B cell (primary cell): ENCODE results near the gene GATAD2A. TPM values are rescaled to one million over a fixed set of nuclear protein-coding genes. Genes with fewer than 3 reads are reported as not detected.

Experiments used
- ATAC-seq: fragments of 200-7000 bp; cut with Tn5 transposase; one replicate; pipeline ENCODE4 v1.10.0; 2021; ENCODE audit warnings: low read depth, mild to moderate bottlenecking, moderate number of reproducible peaks, moderate library complexity
- CTCF ChIA-PET: fragments of 350-600 bp; sonication (Branson Sonifier 250); formaldehyde crosslinking; loops from one replicate; lab custom pipeline; 2021; ENCODE audit warnings: antibody characterized with exemption, inconsistent platforms; lab: Charles Lee
- POLR2A ChIA-PET: fragments of 350-600 bp; sonication (Branson Sonifier 250); formaldehyde crosslinking; loops from one replicate; lab custom pipeline; 2021; ENCODE audit warnings: antibody characterized with exemption; lab: Charles Lee
- DNase-seq: peaks from one replicate; pipeline ENCODE4 v3.0.0; 2013
- H2AFZ ChIP-seq: 2 replicates; pipeline ENCODE4 v1.6.1; 2012; ENCODE audit warnings: mild to moderate bottlenecking, low read depth, low read length; ENCODE audit not compliant: insufficient read depth, poor library complexity, severe bottlenecking
- H3K27ac ChIP-seq, 2 donors: 1 replicate in 1 of 2; 2 replicates in 1 of 2; pipeline ENCODE4 v1.5.1; 2012 to 2013; ENCODE audit warnings: low read length in 2 of 2, mild to moderate bottlenecking in 2 of 2, moderate library complexity in 1 of 2
- H3K27me3 ChIP-seq, 4 experiments: fragments of 200-600 bp in 1 of 4; sonication (generic) in 1 of 4; replicated peaks in 1 of 4; 1 replicate in 2 of 4; 2 replicates in 2 of 4; pipeline versions ENCODE4 v1.6.1 to v1.7.0; 2013 to 2016; ENCODE audit warnings: low read length in 3 of 4, mild to moderate bottlenecking in 2 of 4, mixed read lengths in 1 of 4, moderate library complexity in 1 of 4; ENCODE audit not compliant: insufficient read depth in 4 of 4, control insufficient read depth in 3 of 4; ENCODE audit errors: control extremely low read depth in 1 of 4
- H3K36me3 ChIP-seq, 2 experiments: replicated peaks in 1 of 2; 1 replicate in 1 of 2; 2 replicates in 1 of 2; pipeline versions ENCODE4 v1.6.1 to v1.7.1; 2013; ENCODE audit warnings: low read length in 1 of 2; ENCODE audit not compliant: insufficient read depth in 2 of 2, control insufficient read depth in 1 of 2; ENCODE audit errors: control extremely low read depth in 1 of 2, extremely low read depth in 1 of 2
- H3K4me1 ChIP-seq, 2 donors: fragments of 200-600 bp in 1 of 2; sonication (generic) in 1 of 2; 1 replicate in 1 of 2; 2 replicates in 1 of 2; pipeline versions ENCODE4 v1.5.1 to v1.6.1; 2013 to 2017; ENCODE audit warnings: low read length in 2 of 2; ENCODE audit not compliant: control insufficient read depth in 2 of 2, insufficient read depth in 2 of 2
- H3K4me2 ChIP-seq: replicated peaks from 2 replicates; pipeline ENCODE3; 2012; ENCODE audit warnings: mild to moderate bottlenecking, low read depth, low read length; ENCODE audit not compliant: poor library complexity, severe bottlenecking
- H3K4me3 ChIP-seq, 5 experiments: fragments of 200-600 bp in 1 of 5; sonication (generic) in 1 of 5; 1 replicate in 3 of 5; 2 replicates in 2 of 5; pipeline versions ENCODE4 v1.5.1 to v1.7.0; 2011 to 2016; ENCODE audit warnings: low read length in 4 of 5, mild to moderate bottlenecking in 4 of 5, low read depth in 2 of 5, control low read depth in 1 of 5, moderate library complexity in 1 of 5; ENCODE audit not compliant: insufficient read depth in 1 of 5; ENCODE audit errors: control extremely low read depth in 1 of 5, extremely low read depth in 1 of 5
- H3K79me2 ChIP-seq: fragments of 200-600 bp; sonication (generic); one replicate; pipeline ENCODE4 v1.6.0; 2016; ENCODE audit warnings: low read length; ENCODE audit not compliant: control insufficient read depth, insufficient read depth
- H3K9ac ChIP-seq: fragments of 200-600 bp; sonication (generic); 2 replicates; pipeline ENCODE4 v1.6.1; 2017; ENCODE audit warnings: mild to moderate bottlenecking, low read length, moderate library complexity
- H3K9me3 ChIP-seq, 3 donors: one replicate each; pipeline versions ENCODE4 v1.6.1 to v1.7.1; 2013; ENCODE audit warnings: low read length in 2 of 3; ENCODE audit not compliant: control insufficient read depth in 2 of 3, insufficient read depth in 1 of 3; ENCODE audit errors: control extremely low read depth in 1 of 3
- H4K20me1 ChIP-seq: 2 replicates; pipeline ENCODE4 v1.6.0; 2012; ENCODE audit warnings: mild to moderate bottlenecking, low read length; ENCODE audit not compliant: insufficient read depth, control insufficient read depth, poor library complexity, severe bottlenecking
- H3K27ac Mint-ChIP-seq: one replicate; pipeline ENCODE4 v1.8.0; 2021; ENCODE audit warnings: mixed read lengths
- H3K27me3 Mint-ChIP-seq: one replicate; pipeline ENCODE4 v1.8.0; 2021; ENCODE audit warnings: mixed read lengths
- H3K4me1 Mint-ChIP-seq: one replicate; pipeline ENCODE4 v1.8.0; 2021; ENCODE audit warnings: mixed read lengths
- H3K4me3 Mint-ChIP-seq: one replicate; pipeline ENCODE4 v1.8.0; 2021; ENCODE audit warnings: mixed read lengths
- H3K9me3 Mint-ChIP-seq: one replicate; pipeline ENCODE4 v1.8.0; 2022; ENCODE audit warnings: mixed read lengths; ENCODE audit not compliant: insufficient read depth
- CTCF ChIP-seq: fragments of 200-600 bp; IDR thresholded peaks from one replicate; pipeline ENCODE4 v1.8.0; 2022; ENCODE audit warnings: antibody characterized with exemption, mild to moderate bottlenecking
- EZH2 ChIP-seq: IDR thresholded peaks from 2 replicates; pipeline ENCODE4 v1.6.1; 2012; ENCODE audit warnings: borderline replicate concordance, low read depth, mild to moderate bottlenecking, moderate library complexity, low read length; ENCODE audit not compliant: insufficient read depth, poor library complexity, severe bottlenecking
- WGBS: methylation state at CpG from one replicate; pipeline ENCODE4 v1.1.5; 2013; ENCODE audit warnings: missing lambda C conversion rate; ENCODE audit not compliant: insufficient coverage; 5-methylcytosine and 5-hydroxymethylcytosine counted together
- intact Hi-C: fragments of 100-400 bp; cut with micrococcal nuclease; formaldehyde crosslinking; loops from one replicate; pipeline ENCODE4 v1.10.0; 2022
- polyA plus RNA-seq: library from polyadenylated mRNA; depleted of rRNA; stranded (reverse); fragments of >200 nt; gene quantifications from 2 replicates; pipeline ENCODE4 v1.2.3, GENCODE V29; 2012
- total RNA-seq, 2 donors: library from RNA; stranded (reverse); fragments of 120-200 nt in 1 of 2; gene quantifications; 1 replicate in 1 of 2; 2 replicates in 1 of 2; pipeline versions ENCODE4 v1.2.3 to v1.2.4, GENCODE V29; 2013 to 2022

The GATAD2A gene
- total and polyA plus RNA-seq, 2 donors (not counting 1 experiment from before 2014, with no cell fraction given): 28.8 to 76.3 TPM

GRCh38 chr19:19549804-19550464, 144.5 kb downstream of the GATAD2A start:
- Histone ChIP-seq H3K36me3 (no peaks in the 10 kb centered on the region), H3K27me3 (peaks cover 0 to 12% (median 0%) of the 10 kb centered on the region in 4 experiments), H4K20me1 (no peaks in the 10 kb centered on the region), H3K4me2 (no peak overlapping the region), H3K9me3 (peaks cover 0 to 18% (median 0%) of the 10 kb centered on the region in 3 donors), H3K4me3 (no peak overlapping the region), H3K9ac (no peak overlapping the region), H3K79me2 (no peaks in the 10 kb centered on the region), H2AFZ (no peak overlapping the region), H3K4me1 (peaks cover 0 to 2% of the 10 kb centered on the region in 2 donors), H3K27ac (no peak overlapping the region)
- TF ChIP-seq EZH2 (no peak), CTCF (no peak)
- ChIA-PET POLR2A (no interaction called here), CTCF (interaction anchor here (1.0 kb wide), 1 partner anchor 17 kb away, joined by 4 read pairs; no protein-coding TSS in a partner anchor)
- H3K27ac Mint-ChIP-seq: no peak overlapping the region
- no peak for ATAC-seq
- H3K4me1 Mint-ChIP-seq: no peaks in the 10 kb centered on the region
- no peaks in the 10 kb centered on the region for H3K9me3 Mint-ChIP-seq
- no peak for DNase-seq
- 82% methylated on average over 22 of the region's 23 CpGs for WGBS
- H3K4me3 Mint-ChIP-seq: no peak overlapping the region
- H3K27me3 Mint-ChIP-seq: peaks cover 8% of the 10 kb centered on the region
- intact Hi-C loops: no loop called here

GRCh38 chr19:19550485-19550929, 145.0 kb downstream of the GATAD2A start:
- no peak for DNase-seq
- no peak overlapping the region for H3K4me3 Mint-ChIP-seq
- H3K4me1 Mint-ChIP-seq: no peaks in the 10 kb centered on the region
- WGBS: 73% methylated on average over 7 of the region's 8 CpGs
- intact Hi-C loops: no loop called here
- Histone ChIP-seq H4K20me1 (no peaks in the 10 kb centered on the region), H3K36me3 (no peaks in the 10 kb centered on the region), H3K9me3 (peaks cover 0 to 13% (median 0%) of the 10 kb centered on the region in 3 donors), H3K4me1 (peaks cover 0 to 2% of the 10 kb centered on the region in 2 donors), H2AFZ (no peak overlapping the region), H3K27ac (no peak overlapping the region), H3K4me3 (no peak overlapping the region), H3K27me3 (peaks cover 0 to 12% (median 0%) of the 10 kb centered on the region in 4 experiments), H3K79me2 (no peaks in the 10 kb centered on the region), H3K4me2 (no peak overlapping the region), H3K9ac (no peak overlapping the region)
- H3K9me3 Mint-ChIP-seq: no peaks in the 10 kb centered on the region
- H3K27ac Mint-ChIP-seq: peak overlapping the region; percentile 6
- POLR2A ChIA-PET: no interaction called here
- CTCF ChIA-PET: interaction anchor here (2.8 kb wide), 1 partner anchor 18 kb away, joined by 8 read pairs; no protein-coding TSS in a partner anchor
- ATAC-seq: no peak
- peaks cover 8% of the 10 kb centered on the region for H3K27me3 Mint-ChIP-seq
- TF ChIP-seq CTCF (no peak), EZH2 (no peak)
